Measurements from ENCODE around the gene FRMD8.

The FRMD8 gene

DNA sequence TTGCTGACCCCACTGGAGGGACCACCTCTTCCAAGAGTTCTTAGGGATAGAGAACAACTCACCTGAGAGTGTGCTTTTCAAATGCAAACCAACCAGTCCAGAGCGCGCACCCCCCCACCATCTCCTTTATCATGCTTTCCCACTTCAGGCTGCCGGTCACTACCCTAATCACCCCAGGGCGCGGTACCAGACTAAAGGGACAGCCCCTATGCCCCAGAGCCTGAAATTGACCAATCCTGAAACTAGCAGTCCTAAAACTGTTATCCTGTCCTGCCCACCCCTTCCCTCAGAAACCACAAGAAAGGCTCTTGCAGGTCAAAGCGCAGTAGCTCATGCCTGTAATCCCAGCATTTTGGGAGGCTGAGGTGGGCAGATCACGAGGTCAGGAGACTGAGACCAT, 73.1 kb downstream of the FRMD8 start:
- DNase-seq = no peak
